Neural progenitor cell (in vitro differentiated cells): ENCODE data around the gene DSTN. TPM values are rescaled to one million over a fixed set of nuclear protein-coding genes. Genes with fewer than 3 reads are reported as not detected.

Experiments
- DNase-seq: peaks from one replicate; pipeline ENCODE4 v3.0.0-alpha.2; 2016; ENCODE audit warnings: low spot score
- H2AFZ ChIP-seq: fragments of 200-600 bp; sonication (generic); replicated peaks from 2 replicates; pipeline ENCODE4 v1.6.1; 2016; ENCODE audit warnings: antibody characterized with exemption
- H3F3A ChIP-seq: fragments of 200-600 bp; sonication (generic); 2 replicates; pipeline ENCODE4 v1.6.1; 2016; ENCODE audit warnings: antibody characterized with exemption, low read depth
- H3K27ac ChIP-seq: fragments of 200-600 bp; sonication (generic); 2 replicates; pipeline ENCODE4 v1.5.1; 2016; ENCODE audit warnings: mild to moderate bottlenecking
- H3K27me3 ChIP-seq: fragments of 200-600 bp; sonication (generic); 2 replicates; pipeline ENCODE4 v1.6.1; 2016; ENCODE audit warnings: mild to moderate bottlenecking, moderate library complexity
- H3K36me3 ChIP-seq: fragments of 200-600 bp; sonication (generic); 2 replicates; pipeline ENCODE4 v1.5.1; 2016
- H3K4me1 ChIP-seq: fragments of 200-600 bp; sonication (generic); 2 replicates; pipeline ENCODE4 v1.6.1; 2016; ENCODE audit warnings: mixed run types
- H3K4me2 ChIP-seq: fragments of 200-600 bp; sonication (generic); 2 replicates; pipeline ENCODE4 v1.6.1; 2016
- H3K4me3 ChIP-seq: fragments of 200-600 bp; sonication (generic); 2 replicates; pipeline ENCODE4 v1.5.1; 2016
- H3K79me2 ChIP-seq: fragments of 200-600 bp; sonication (generic); 2 replicates; pipeline ENCODE4 v1.6.1; 2016; ENCODE audit warnings: low read depth
- H3K9ac ChIP-seq: fragments of 200-600 bp; sonication (generic); 2 replicates; pipeline ENCODE4 v1.6.1; 2016
- H3K9me3 ChIP-seq: fragments of 200-600 bp; sonication (generic); 2 replicates; pipeline ENCODE4 v1.5.1; 2016; ENCODE audit warnings: low read depth
- H4K20me1 ChIP-seq: fragments of 200-600 bp; sonication (generic); 2 replicates; pipeline ENCODE4 v1.6.1; 2016; ENCODE audit warnings: low read depth
- H3K27ac Mint-ChIP-seq: 3 replicates; pipeline ENCODE4 v1.8.0; 2021; ENCODE audit warnings: mixed read lengths
- H3K27me3 Mint-ChIP-seq: 2 replicates; pipeline ENCODE4 v1.8.0; 2022; ENCODE audit warnings: low read depth, mild to moderate bottlenecking, inconsistent platforms, moderate library complexity, mixed read lengths; ENCODE audit not compliant: insufficient read depth
- H3K36me3 Mint-ChIP-seq: 3 replicates; pipeline ENCODE4 v1.8.0; 2021; ENCODE audit warnings: mixed read lengths
- H3K4me1 Mint-ChIP-seq: 3 replicates; pipeline ENCODE4 v1.8.0; 2021; ENCODE audit warnings: mixed read lengths
- H3K4me3 Mint-ChIP-seq: 3 replicates; pipeline ENCODE4 v1.8.0; 2021; ENCODE audit warnings: mild to moderate bottlenecking, moderate library complexity, mixed read lengths
- H3K9me3 Mint-ChIP-seq: 3 replicates; pipeline ENCODE4 v1.8.0; 2020; ENCODE audit warnings: mixed read lengths
- CTCF ChIP-seq: fragments of 200-600 bp; sonication (generic); IDR thresholded peaks from 2 replicates; pipeline ENCODE4 v1.5.1; 2017; ENCODE audit warnings: antibody characterized with exemption, mild to moderate bottlenecking
- EZH2 ChIP-seq: fragments of 200-600 bp; sonication (generic); IDR thresholded peaks from 2 replicates; pipeline ENCODE4 v1.6.1; 2017; ENCODE audit warnings: antibody characterized with exemption, mild to moderate bottlenecking, moderate library complexity
- EZH2phosphoT487 ChIP-seq: fragments of 200-600 bp; sonication (generic); IDR thresholded peaks from 2 replicates; pipeline ENCODE4 v1.6.1; 2017; ENCODE audit warnings: antibody characterized with exemption
- total RNA-seq: library from RNA; depleted of rRNA; stranded (reverse); fragments of >200 nt; gene quantifications from 2 replicates; pipeline ENCODE4 v1.2.3, GENCODE V29; 2015; ENCODE audit warnings: low replicate concordance

DSTN gene
- total RNA-seq, 1 donor from 2014 or later = 158 TPM

- Histone ChIP-seq H3K4me3 (no peak overlapping the region), H3K4me1 (no peaks in the 10 kb centered on the region), H3K36me3 (no peaks in the 10 kb centered on the region), H3K27me3 (peaks cover 97% of the 10 kb centered on the region), H3K27ac (no peak overlapping the region), H3F3A (no peaks in the 10 kb centered on the region), H4K20me1 (no peaks in the 10 kb centered on the region), H3K9me3 (no peaks in the 10 kb centered on the region), H2AFZ (no peak overlapping the region), H3K4me2 (no peak overlapping the region), H3K9ac (no peak overlapping the region), H3K79me2 (no peaks in the 10 kb centered on the region)
- H3K4me1 Mint-ChIP-seq = no peaks in the 10 kb centered on the region
- no peak for DNase-seq
- H3K9me3 Mint-ChIP-seq = peaks cover 3% of the 10 kb centered on the region
- peaks cover 54% of the 10 kb centered on the region for H3K27me3 Mint-ChIP-seq
- TF ChIP-seq EZH2 (no peak), EZH2phosphoT487 (no peak), CTCF (no peak)
- H3K4me3 Mint-ChIP-seq = no peak overlapping the region
- H3K36me3 Mint-ChIP-seq = no peaks in the 10 kb centered on the region
- H3K27ac Mint-ChIP-seq = no peak overlapping the region
Observed at GRCh38 chr20:17523326-17523725, 46.5 kb upstream of the DSTN start.

GRCh38 chr20:17524560-17524959 lies 45.3 kb upstream of the DSTN start:
- Histone ChIP-seq H3K4me2 (no peak overlapping the region), H3K4me1 (no peaks in the 10 kb centered on the region), H4K20me1 (peaks cover 7% of the 10 kb centered on the region), H2AFZ (no peak overlapping the region), H3K4me3 (no peak overlapping the region), H3K79me2 (no peaks in the 10 kb centered on the region), H3K27ac (no peak overlapping the region), H3K27me3 (peaks cover 97% of the 10 kb centered on the region), H3K9ac (no peak overlapping the region), H3K36me3 (no peaks in the 10 kb centered on the region), H3F3A (no peaks in the 10 kb centered on the region), H3K9me3 (no peaks in the 10 kb centered on the region)
- TF ChIP-seq EZH2phosphoT487 = no peak
- TF ChIP-seq CTCF = no peak
- Mint-ChIP-seq H3K9me3 (peaks cover 6% of the 10 kb centered on the region), H3K27ac (no peak overlapping the region), H3K4me1 (no peaks in the 10 kb centered on the region), H3K36me3 (no peaks in the 10 kb centered on the region), H3K27me3 (peaks cover 61% of the 10 kb centered on the region), H3K4me3 (no peak overlapping the region)
- DNase-seq = no peak

- Mint-ChIP-seq H3K27me3 (peaks cover 65% of the 10 kb centered on the region), H3K27ac (no peak overlapping the region), H3K4me3 (no peak overlapping the region), H3K4me1 (no peaks in the 10 kb centered on the region), H3K36me3 (no peaks in the 10 kb centered on the region), H3K9me3 (peaks cover 7% of the 10 kb centered on the region)
- no peak overlapping the region for H2AFZ ChIP-seq
- H3K27ac ChIP-seq = no peak overlapping the region
- no peaks in the 10 kb centered on the region for H3K9me3 ChIP-seq
- peaks cover 100% of the 10 kb centered on the region for H3K27me3 ChIP-seq
- H3K4me3 ChIP-seq = no peak overlapping the region
- H3K4me2 ChIP-seq = no peak overlapping the region
- H3K79me2 ChIP-seq = no peaks in the 10 kb centered on the region
- H3F3A ChIP-seq = peaks cover 2% of the 10 kb centered on the region
- DNase-seq = no peak
- H3K9ac ChIP-seq = no peak overlapping the region
- H3K4me1 ChIP-seq = no peaks in the 10 kb centered on the region
- H4K20me1 ChIP-seq = peaks cover 13% of the 10 kb centered on the region
- H3K36me3 ChIP-seq = no peaks in the 10 kb centered on the region
- TF ChIP-seq EZH2phosphoT487 (no peak), CTCF (no peak), EZH2 (no peak)
Observed at GRCh38 chr20:17525132-17525531, 44.7 kb upstream of the DSTN start.
